HepG2 (cell line): ENCODE results near the gene C16orf54. TPM values are rescaled to one million over a fixed set of nuclear protein-coding genes. Genes with fewer than 3 reads are reported as not detected.

Source experiments
- ARNT2 ChIP-seq: sonication (generic); formaldehyde crosslinking; IDR thresholded peaks from 2 replicates; pipeline ENCODE4 v1.8.0; 2022; ENCODE audit warnings: mild to moderate bottlenecking, low read depth, missing genetic modification reagents, moderate library complexity
- BORCS8-MEF2B ChIP-seq: sonication (generic); formaldehyde crosslinking; IDR thresholded peaks from 2 replicates; pipeline ENCODE4 v1.8.0; 2022; ENCODE audit warnings: mild to moderate bottlenecking, missing genetic modification reagents
- CBX5 ChIP-seq: sonication (generic); formaldehyde crosslinking; IDR thresholded peaks from 2 replicates; pipeline ENCODE4 v1.4.0; 2020; ENCODE audit warnings: missing genetic modification reagents, borderline replicate concordance
- DZIP1 ChIP-seq: sonication (generic); formaldehyde crosslinking; IDR thresholded peaks from 2 replicates; pipeline ENCODE4 v1.5.0; 2020; ENCODE audit warnings: mild to moderate bottlenecking, missing genetic modification reagents
- FOXK2 ChIP-seq: fragments of 450-650 bp; IDR thresholded peaks from 2 replicates; pipeline ENCODE4 v1.6.1; 2016
- GATAD2A ChIP-seq: IDR thresholded peaks from 2 replicates; pipeline ENCODE4 v1.6.1; 2016
- HOXA9 ChIP-seq: sonication (generic); formaldehyde crosslinking; IDR thresholded peaks from 2 replicates; pipeline ENCODE4 v1.8.1; 2022; ENCODE audit warnings: missing genetic modification reagents, mild to moderate bottlenecking, moderate library complexity, borderline replicate concordance
- IRX3 ChIP-seq: sonication (generic); formaldehyde crosslinking; IDR thresholded peaks from 2 replicates; pipeline ENCODE4 v1.8.1; 2023; ENCODE audit warnings: mild to moderate bottlenecking, low read depth, missing genetic modification reagents, borderline replicate concordance
- JUNB ChIP-seq: sonication (generic); formaldehyde crosslinking; IDR thresholded peaks from 2 replicates; pipeline ENCODE4 v1.8.0; 2022; ENCODE audit warnings: missing genetic modification reagents, mild to moderate bottlenecking, borderline replicate concordance
- KAT7 ChIP-seq: IDR thresholded peaks from 2 replicates; pipeline ENCODE4 v1.6.1; 2018; ENCODE audit warnings: borderline replicate concordance, missing compliant biosample characterization
- KDM2A ChIP-seq: sonication (generic); formaldehyde crosslinking; IDR thresholded peaks from 2 replicates; pipeline ENCODE4 v1.4.0; 2020; ENCODE audit warnings: low read depth, missing genetic modification reagents, borderline replicate concordance
- RBM39 ChIP-seq: fragments of 200-400 bp; formaldehyde crosslinking; IDR thresholded peaks from one replicate; pipeline ENCODE4 v1.6.1; 2018; ENCODE audit warnings: antibody characterized with exemption, mild to moderate bottlenecking, low read depth, low read length; ENCODE audit not compliant: poor library complexity, severe bottlenecking
- REL ChIP-seq: sonication (generic); formaldehyde crosslinking; conservative IDR thresholded peaks from 2 replicates; pipeline ENCODE4 v1.8.0; 2022; ENCODE audit warnings: mild to moderate bottlenecking, missing genetic modification reagents, moderate library complexity
- SMAD9 ChIP-seq: sonication (generic); formaldehyde crosslinking; IDR thresholded peaks from 2 replicates; pipeline ENCODE4 v1.5.1; 2020; ENCODE audit warnings: mild to moderate bottlenecking, missing genetic modification reagents
- ZBTB46 ChIP-seq: sonication (generic); formaldehyde crosslinking; IDR thresholded peaks from 2 replicates; pipeline ENCODE4 v1.4.0; 2020; ENCODE audit warnings: mild to moderate bottlenecking, missing genetic modification reagents, borderline replicate concordance
- ZNF354B ChIP-seq: sonication (generic); formaldehyde crosslinking; IDR thresholded peaks from 2 replicates; pipeline ENCODE4 v1.8.0; 2022; ENCODE audit warnings: mild to moderate bottlenecking, missing genetic modification reagents
- ZNF44 ChIP-seq: sonication (generic); formaldehyde crosslinking; IDR thresholded peaks from 2 replicates; pipeline ENCODE4 v1.5.1; 2020; ENCODE audit warnings: mild to moderate bottlenecking, missing genetic modification reagents
- ZNF563 ChIP-seq: sonication (generic); formaldehyde crosslinking; IDR thresholded peaks from 2 replicates; pipeline ENCODE4 v1.8.0; 2022; ENCODE audit warnings: mild to moderate bottlenecking, moderate library complexity, missing genetic modification reagents
- polyA plus RNA-seq, 8 experiments: library from polyadenylated mRNA; depleted of rRNA in 3 of 8; stranded (reverse) in 7 of 8; unstranded in 1 of 8; fragments of >200 nt; fragmentation: Illumina TruSeq in 4 of 8; extraction: Trizol in 4 of 8; gene quantifications; 2 replicates each; pipeline versions ENCODE4 v1.2.1 to v1.2.3, GENCODE V29; 2011 to 2016; ENCODE audit warnings: low read depth in 4 of 8, missing spikeins in 1 of 8, mixed read lengths in 1 of 8; ENCODE audit not compliant: insufficient read depth in 1 of 8
- total RNA-seq, 5 experiments: library from RNA; depleted of rRNA; stranded (reverse); fragments of >200 nt; fragmentation: Illumina TruSeq; extraction: Trizol; gene quantifications; 2 replicates each; pipeline ENCODE4 v1.2.3, GENCODE V29; 2016; ENCODE audit warnings: low read depth in 1 of 5

C16orf54 gene
- total and polyA plus RNA-seq, 2 of the 13 experiments (the other 11 are each of a cell fraction or from before 2014, with no cell fraction given) = not detected

GRCh38 chr16:29699324-29700219 is 46.2 kb downstream of the C16orf54 start (continued):
- TF ChIP-seq ARNT2 (CRISPR knock-in tag) (no peak), ZNF354B (CRISPR knock-in tag) (0 out of 2 replicates have a peak, but pooled peaks have one; percentile 39), BORCS8-MEF2B (0 out of 2 replicates have a peak, but pooled peaks have one; percentile 40), ZBTB46 (CRISPR knock-in tag) (no peak), IRX3 (CRISPR knock-in tag) (0 out of 2 replicates have a peak, but pooled peaks have one; percentile 16), KDM2A (CRISPR knock-in tag) (peak; percentile 14; the same call in 1 of the 2 replicates), SMAD9 (CRISPR knock-in tag) (no peak), REL (CRISPR knock-in tag) (peak; percentile 26; the same call in 1 of the 2 replicates), DZIP1 (no peak), JUNB (peak; percentile 42; the same call in 1 of the 2 replicates), HOXA9 (CRISPR knock-in tag) (0 out of 2 replicates have a peak, but pooled peaks have one; percentile 22), ZNF44 (no peak), ZNF563 (CRISPR knock-in tag) (no peak), KAT7 (CRISPR knock-in tag) (no peak), GATAD2A (no peak), RBM39 (no peak), CBX5 (CRISPR knock-in tag) (0 out of 2 replicates have a peak, but pooled peaks have one; percentile 17), FOXK2 (no peak)
